ENCODE results near the gene LTB. TPM values are rescaled to one million over a fixed set of nuclear protein-coding genes. Genes with fewer than 3 reads are reported as not detected.

LTB gene
- total and polyA plus RNA-seq, 2 of the 13 experiments (the other 11 are each of a cell fraction or from before 2014, with no cell fraction given) = 0.09 to 0.22 TPM

DNA sequence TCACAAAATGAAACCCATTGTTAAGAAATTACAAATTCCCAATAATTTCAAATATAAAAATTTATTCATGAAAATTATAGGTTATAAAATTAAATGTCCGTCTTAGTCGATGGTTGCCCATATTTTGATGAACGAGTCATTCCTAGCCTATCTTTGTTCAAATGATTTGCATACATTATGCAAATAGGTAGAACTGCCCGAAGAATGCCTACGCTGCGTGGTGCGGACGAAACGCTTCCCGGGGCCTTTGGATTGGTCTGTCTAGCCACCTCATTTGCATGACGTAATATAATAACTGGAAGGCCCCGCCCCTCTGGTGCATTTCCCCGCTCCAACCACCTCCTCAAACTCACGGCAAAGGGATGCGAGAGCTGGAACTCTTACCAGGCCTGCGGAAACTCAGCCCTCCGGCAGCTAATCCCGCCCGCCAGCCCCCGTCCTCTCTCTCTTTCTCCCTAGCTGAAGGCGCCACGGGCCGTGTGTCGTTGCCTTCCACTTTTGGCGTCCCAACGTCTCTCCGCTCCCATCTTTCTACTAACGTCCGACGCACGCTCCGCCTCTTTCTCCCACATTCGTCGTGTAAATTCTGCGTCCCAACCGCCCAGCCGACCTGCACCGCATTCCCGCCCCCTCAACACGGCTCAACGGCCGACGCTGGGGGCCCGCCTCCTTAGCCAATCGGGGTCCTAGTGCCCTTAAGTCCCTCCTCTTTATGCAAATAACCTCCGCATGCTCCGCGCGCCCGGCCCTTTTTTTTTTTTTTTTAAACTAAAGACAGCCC, 37.8 kb upstream of the LTB start (continued):
- 0 out of 2 replicates have a peak, but pooled peaks have one; percentile 34 for TF ChIP-seq PAWR (CRISPR knock-in tag; IDR thresholded peaks at IDR 0.05; ENCODE audit: borderline replicate concordance)
- peak; percentile 82 for TF ChIP-seq RFXAP (CRISPR knock-in tag; IDR thresholded peaks at IDR 0.05; ENCODE audit: borderline replicate concordance)
- TF ChIP-seq ZNF839 (CRISPR knock-in tag; IDR thresholded peaks at IDR 0.05; ENCODE audit: borderline replicate concordance) = no peak
- peak; percentile 19; the same call in 1 of the 2 replicates for TF ChIP-seq ZBTB8A (CRISPR knock-in tag; IDR thresholded peaks at IDR 0.05; ENCODE audit: borderline replicate concordance, low read depth)
- TF ChIP-seq ZNF660 (CRISPR knock-in tag; IDR thresholded peaks at IDR 0.05; ENCODE audit: borderline replicate concordance, low read depth) = no peak
- TF ChIP-seq PHF5A (CRISPR knock-in tag; IDR thresholded peaks at IDR 0.05; ENCODE audit: low read depth, unreplicated experiment) = no peak
- TF ChIP-seq, protein P1, sequence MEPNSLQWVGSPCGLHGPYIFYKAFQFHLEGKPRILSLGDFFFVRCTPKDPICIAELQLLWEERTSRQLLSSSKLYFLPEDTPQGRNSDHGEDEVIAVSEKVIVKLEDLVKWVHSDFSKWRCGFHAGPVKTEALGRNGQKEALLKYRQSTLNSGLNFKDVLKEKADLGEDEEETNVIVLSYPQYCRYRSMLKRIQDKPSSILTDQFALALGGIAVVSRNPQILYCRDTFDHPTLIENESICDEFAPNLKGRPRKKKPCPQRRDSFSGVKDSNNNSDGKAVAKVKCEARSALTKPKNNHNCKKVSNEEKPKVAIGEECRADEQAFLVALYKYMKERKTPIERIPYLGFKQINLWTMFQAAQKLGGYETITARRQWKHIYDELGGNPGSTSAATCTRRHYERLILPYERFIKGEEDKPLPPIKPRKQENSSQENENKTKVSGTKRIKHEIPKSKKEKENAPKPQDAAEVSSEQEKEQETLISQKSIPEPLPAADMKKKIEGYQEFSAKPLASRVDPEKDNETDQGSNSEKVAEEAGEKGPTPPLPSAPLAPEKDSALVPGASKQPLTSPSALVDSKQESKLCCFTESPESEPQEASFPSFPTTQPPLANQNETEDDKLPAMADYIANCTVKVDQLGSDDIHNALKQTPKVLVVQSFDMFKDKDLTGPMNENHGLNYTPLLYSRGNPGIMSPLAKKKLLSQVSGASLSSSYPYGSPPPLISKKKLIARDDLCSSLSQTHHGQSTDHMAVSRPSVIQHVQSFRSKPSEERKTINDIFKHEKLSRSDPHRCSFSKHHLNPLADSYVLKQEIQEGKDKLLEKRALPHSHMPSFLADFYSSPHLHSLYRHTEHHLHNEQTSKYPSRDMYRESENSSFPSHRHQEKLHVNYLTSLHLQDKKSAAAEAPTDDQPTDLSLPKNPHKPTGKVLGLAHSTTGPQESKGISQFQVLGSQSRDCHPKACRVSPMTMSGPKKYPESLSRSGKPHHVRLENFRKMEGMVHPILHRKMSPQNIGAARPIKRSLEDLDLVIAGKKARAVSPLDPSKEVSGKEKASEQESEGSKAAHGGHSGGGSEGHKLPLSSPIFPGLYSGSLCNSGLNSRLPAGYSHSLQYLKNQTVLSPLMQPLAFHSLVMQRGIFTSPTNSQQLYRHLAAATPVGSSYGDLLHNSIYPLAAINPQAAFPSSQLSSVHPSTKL (CRISPR knock-in tag; IDR thresholded peaks at IDR 0.05) = no peak; the same call in 1 of the 2 replicates
- no peak; the same call in 1 of the 2 replicates for TF ChIP-seq ZNF563 (CRISPR knock-in tag; IDR thresholded peaks at IDR 0.05)
- TF ChIP-seq ZBTB43 (CRISPR knock-in tag; conservative IDR thresholded peaks at IDR 0.05) = peak; percentile 78
- peak; percentile 91 for TF ChIP-seq CCDC6 (CRISPR knock-in tag; IDR thresholded peaks at IDR 0.05)
- peak; percentile 71; the same call in 1 of the 2 replicates for TF ChIP-seq MAF1 (CRISPR knock-in tag; IDR thresholded peaks at IDR 0.05; ENCODE audit: borderline replicate concordance)
- TF ChIP-seq ZNF574 (CRISPR knock-in tag; IDR thresholded peaks at IDR 0.05) = peak; percentile 58; the same call in 1 of the 2 replicates
- TF ChIP-seq ETV5 (CRISPR knock-in tag; IDR thresholded peaks at IDR 0.05; ENCODE audit: borderline replicate concordance) = no peak
- peak; percentile 69; the same call in 1 of the 2 replicates for TF ChIP-seq HES4 (CRISPR knock-in tag; IDR thresholded peaks at IDR 0.05; ENCODE audit: borderline replicate concordance)
- TF ChIP-seq ZNF34 (CRISPR knock-in tag; IDR thresholded peaks at IDR 0.05; ENCODE audit: borderline replicate concordance) = 0 out of 2 replicates have a peak, but pooled peaks have one; percentile 61
- TF ChIP-seq PLRG1 (conservative IDR thresholded peaks at IDR 0.05) = no peak
